K562 treated with DMSO at 1 percent for 48 hours (cell line): ENCODE data around the gene KDM4D. TPM values are rescaled to one million over a fixed set of nuclear protein-coding genes. Genes with fewer than 3 reads are reported as not detected.

ENCODE experiments used
- total RNA-seq: library from RNA; unstranded; fragments of 300-600 nt; gene quantifications from 2 replicates; pipeline ENCODE4 v1.2.3, GENCODE V29; 2022; ENCODE audit warnings: low replicate concordance; ENCODE audit errors: extremely low read depth

The KDM4D gene
- total RNA-seq: not detected in 2 replicates

GRCh38 chr11:94973099-94973968 lies at the start of gene KDM4D, which contains the start of gene CWC15:
Gene KDM4D (plus strand): TSS chr11:94973709. CDS start chr11:94997373, 23,664 bp downstream.
Gene CWC15 (minus strand): TSS chr11:94973556. CDS start chr11:94972185, 1,371 bp downstream.

GRCh38 chr11:95024958-95025357 lies 51.4 kb downstream of the KDM4D start, which contains the start of gene KDM4E:
Gene KDM4E (plus strand): TSS chr11:95025258. CDS start chr11:95025558, 300 bp downstream.

Other genes with a start within 250 kb of the KDM4D start
- gene AMOTL1, start 205.4 kb upstream of the KDM4D start, total RNA-seq: not detected in 2 replicates
- not detected in 2 replicates for gene CWC15, start 153 bp upstream of the KDM4D start, total RNA-seq
- not detected in 2 replicates for gene KDM4E, start 51.5 kb downstream of the KDM4D start, total RNA-seq
- not detected in 2 replicates for gene KDM4F, start 75.7 kb downstream of the KDM4D start, total RNA-seq
- gene SRSF8, start 93.2 kb downstream of the KDM4D start, total RNA-seq: not detected in 2 replicates
- not detected in 2 replicates for gene ENDOD1, start 116.1 kb downstream of the KDM4D start, total RNA-seq